K562 (cell line): Measurements from ENCODE around the gene CCT7. TPM values are rescaled to one million over a fixed set of nuclear protein-coding genes. Genes with fewer than 3 reads are reported as not detected.

Source experiments
- ATF4 ChIP-seq: fragments of 450-650 bp; formaldehyde crosslinking; IDR thresholded peaks from 2 replicates; pipeline ENCODE4 v1.4.0; 2022; ENCODE audit warnings: mild to moderate bottlenecking, moderate library complexity
- CEBPB ChIP-seq: fragments of 450-650 bp; IDR thresholded peaks from 2 replicates; pipeline ENCODE4 v1.6.1; 2016; ENCODE audit warnings: missing genetic modification characterization, missing compliant biosample characterization
- ESRRB ChIP-seq: fragments of 250-450 bp; sonication (Bioruptor Pico); IDR thresholded peaks from 2 replicates; pipeline ENCODE4 v1.5.0; 2020; ENCODE audit warnings: mild to moderate bottlenecking, moderate library complexity, borderline replicate concordance
- JUND ChIP-seq, 2 experiments: IDR thresholded peaks; 2 replicates in 1 of 2; 3 replicates in 1 of 2; pipeline ENCODE4 v1.6.1; 2011; ENCODE audit warnings: borderline replicate concordance in 2 of 2, low read depth in 2 of 2, low read length in 2 of 2, improper control_type of control experiment in 1 of 2, missing biosample characterization in 1 of 2, missing genetic modification characterization in 1 of 2, missing genetic modification reagents in 1 of 2
- MAFG ChIP-seq: fragments of 450-650 bp; conservative IDR thresholded peaks from 2 replicates; pipeline ENCODE4 v1.6.1; 2016; ENCODE audit warnings: missing genetic modification characterization, missing compliant biosample characterization
- RAD21 ChIP-seq, 2 experiments: fragments of 250-450 bp in 1 of 2; fragments of 450-650 bp in 1 of 2; sonication (Bioruptor Pico) in 1 of 2; formaldehyde crosslinking in 1 of 2; IDR thresholded peaks in 1 of 2; conservative IDR thresholded peaks in 1 of 2; 2 replicates each; pipeline versions ENCODE4 v1.4.0 to v1.8.0; 2020 to 2022; ENCODE audit warnings: mild to moderate bottlenecking in 2 of 2, moderate library complexity in 1 of 2
- SAP30 ChIP-seq: fragments of 200-600 bp; sonication (generic); IDR thresholded peaks from 2 replicates; pipeline ENCODE4 v1.6.1; 2012; ENCODE audit warnings: borderline replicate concordance, low read depth, mild to moderate bottlenecking, moderate library complexity, low read length, control low read depth, inconsistent platforms; ENCODE audit not compliant: insufficient read depth, poor library complexity, severe bottlenecking
- XRCC5 ChIP-seq: fragments of 200-400 bp; formaldehyde crosslinking; IDR thresholded peaks from 2 replicates; pipeline ENCODE4 v1.6.1; 2017; ENCODE audit warnings: low read depth, mild to moderate bottlenecking, low read length
- ZNF347 ChIP-seq: fragments of 450-650 bp; formaldehyde crosslinking; IDR thresholded peaks from 2 replicates; pipeline ENCODE4 v1.4.0; 2020; ENCODE audit warnings: low read depth, mild to moderate bottlenecking, moderate library complexity
- polyA plus RNA-seq, 8 experiments: library from polyadenylated mRNA; depleted of rRNA in 4 of 8; stranded (reverse) in 5 of 8; unstranded in 3 of 8; fragments of >200 nt; fragmentation: Nextera tagmentation in 2 of 8; fragmentation: Illumina TruSeq in 1 of 8; extraction: Ambion mirVana in 2 of 8; extraction: Trizol in 1 of 8; gene quantifications; 2 replicates each; pipeline versions ENCODE4 v1.2.1 to v1.2.3, GENCODE V29; 2011 to 2014; ENCODE audit warnings: inconsistent platforms in 1 of 8, missing spikeins in 1 of 8
- total RNA-seq, 7 experiments: library from RNA; depleted of rRNA in 6 of 7; stranded (reverse); fragments of >200 nt in 6 of 7; fragmentation: Illumina TruSeq in 2 of 7; extraction: Trizol in 2 of 7; gene quantifications; 2 replicates each; pipeline versions ENCODE4 v1.2.1 to v1.2.3, GENCODE V29; 2011 to 2021; ENCODE audit warnings: low replicate concordance in 1 of 7
- TF ChIP-seq, protein P1 (sequence below): fragments of 250-450 bp; sonication (Bioruptor Pico); IDR thresholded peaks from 2 replicates; pipeline ENCODE4 v1.8.0; 2021; ENCODE audit warnings: borderline replicate concordance, mild to moderate bottlenecking, moderate library complexity; ENCODE audit not compliant: poor library complexity, severe bottlenecking
- TF ChIP-seq, protein P2 (sequence below): fragments of 200-600 bp; sonication (generic); IDR thresholded peaks from one replicate; pipeline ENCODE4 v1.6.1; 2012; ENCODE audit warnings: mild to moderate bottlenecking, low read depth, low read length, inconsistent platforms

Gene CCT7
- total and polyA plus RNA-seq, 9 of the 15 experiments (the other 6 are each of a cell fraction or from before 2014, with no cell fraction given) = 326 to 856 (median 638) TPM

DNA sequence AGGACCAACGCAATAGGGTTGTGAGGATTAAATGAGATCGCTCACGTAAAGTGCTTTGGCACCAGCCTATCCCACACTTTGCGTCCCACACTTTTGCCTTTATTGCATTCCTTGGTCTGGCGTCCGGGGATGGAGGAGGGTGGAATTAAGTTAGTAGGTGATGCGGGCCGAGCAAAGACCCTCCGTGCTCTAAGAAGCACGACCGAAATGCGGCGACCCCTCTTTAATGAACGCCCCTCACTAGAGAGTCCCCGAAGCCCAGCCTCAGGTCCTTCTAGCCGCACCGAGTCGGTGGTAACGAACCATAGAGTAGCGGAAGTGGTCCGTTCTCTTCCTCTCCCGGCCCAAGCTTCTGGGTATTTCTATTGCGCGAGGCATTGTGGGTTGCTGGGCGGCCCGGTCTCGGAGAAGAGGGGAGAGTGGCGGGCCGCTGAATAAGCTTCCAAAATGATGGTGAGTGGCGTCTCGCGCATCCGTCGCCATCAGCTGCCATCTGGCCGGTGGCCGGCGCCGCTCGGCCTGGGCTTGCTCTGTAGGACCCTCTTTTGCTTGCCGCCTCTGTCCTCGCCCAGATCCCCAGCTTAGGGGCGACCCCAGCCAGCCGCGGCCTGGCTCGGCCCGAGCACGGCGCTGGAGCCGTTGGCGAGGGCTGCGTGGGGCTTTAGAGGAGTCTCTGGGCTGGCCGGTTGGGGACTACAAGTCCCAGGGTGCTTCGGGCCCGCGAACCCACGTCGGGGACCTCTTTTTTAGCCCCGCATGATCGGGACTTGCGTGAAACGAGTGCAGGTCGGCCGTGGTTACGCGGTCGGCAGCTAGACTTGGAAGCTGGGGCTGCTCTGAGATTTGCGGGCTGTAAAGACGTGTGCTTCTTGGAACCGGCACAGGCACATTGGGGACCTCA lies at the start of gene CCT7 (continued):
- no peak for TF ChIP-seq ATF4 (CRISPR knock-in tag)
- TF ChIP-seq MAFG (tag) = no peak
- TF ChIP-seq ZNF347 (CRISPR knock-in tag) = no peak
- TF ChIP-seq RAD21 (CRISPR knock-in tag; conservative IDR thresholded peaks at IDR 0.05 in 1 of 2, IDR thresholded peaks at IDR 0.05 in 1 of 2) = no peak
- TF ChIP-seq CEBPB (tag) = no peak
- TF ChIP-seq JUND (IDR thresholded peaks at IDR 0.05; ENCODE audit: borderline replicate concordance, low read depth, low read length) = peak; percentile 29
- TF ChIP-seq JUND (tag; IDR thresholded peaks at IDR 0.05; ENCODE audit: borderline replicate concordance, low read depth, low read length) = no peak
- TF ChIP-seq, protein P1, sequence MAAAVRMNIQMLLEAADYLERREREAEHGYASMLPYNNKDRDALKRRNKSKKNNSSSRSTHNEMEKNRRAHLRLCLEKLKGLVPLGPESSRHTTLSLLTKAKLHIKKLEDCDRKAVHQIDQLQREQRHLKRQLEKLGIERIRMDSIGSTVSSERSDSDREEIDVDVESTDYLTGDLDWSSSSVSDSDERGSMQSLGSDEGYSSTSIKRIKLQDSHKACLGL = no peak
- peak; percentile 93; the same call in 1 of the 2 replicates for TF ChIP-seq XRCC5
- TF ChIP-seq ESRRB (CRISPR knock-in tag) = no peak
- no peak for TF ChIP-seq SAP30
- TF ChIP-seq, protein P2, sequence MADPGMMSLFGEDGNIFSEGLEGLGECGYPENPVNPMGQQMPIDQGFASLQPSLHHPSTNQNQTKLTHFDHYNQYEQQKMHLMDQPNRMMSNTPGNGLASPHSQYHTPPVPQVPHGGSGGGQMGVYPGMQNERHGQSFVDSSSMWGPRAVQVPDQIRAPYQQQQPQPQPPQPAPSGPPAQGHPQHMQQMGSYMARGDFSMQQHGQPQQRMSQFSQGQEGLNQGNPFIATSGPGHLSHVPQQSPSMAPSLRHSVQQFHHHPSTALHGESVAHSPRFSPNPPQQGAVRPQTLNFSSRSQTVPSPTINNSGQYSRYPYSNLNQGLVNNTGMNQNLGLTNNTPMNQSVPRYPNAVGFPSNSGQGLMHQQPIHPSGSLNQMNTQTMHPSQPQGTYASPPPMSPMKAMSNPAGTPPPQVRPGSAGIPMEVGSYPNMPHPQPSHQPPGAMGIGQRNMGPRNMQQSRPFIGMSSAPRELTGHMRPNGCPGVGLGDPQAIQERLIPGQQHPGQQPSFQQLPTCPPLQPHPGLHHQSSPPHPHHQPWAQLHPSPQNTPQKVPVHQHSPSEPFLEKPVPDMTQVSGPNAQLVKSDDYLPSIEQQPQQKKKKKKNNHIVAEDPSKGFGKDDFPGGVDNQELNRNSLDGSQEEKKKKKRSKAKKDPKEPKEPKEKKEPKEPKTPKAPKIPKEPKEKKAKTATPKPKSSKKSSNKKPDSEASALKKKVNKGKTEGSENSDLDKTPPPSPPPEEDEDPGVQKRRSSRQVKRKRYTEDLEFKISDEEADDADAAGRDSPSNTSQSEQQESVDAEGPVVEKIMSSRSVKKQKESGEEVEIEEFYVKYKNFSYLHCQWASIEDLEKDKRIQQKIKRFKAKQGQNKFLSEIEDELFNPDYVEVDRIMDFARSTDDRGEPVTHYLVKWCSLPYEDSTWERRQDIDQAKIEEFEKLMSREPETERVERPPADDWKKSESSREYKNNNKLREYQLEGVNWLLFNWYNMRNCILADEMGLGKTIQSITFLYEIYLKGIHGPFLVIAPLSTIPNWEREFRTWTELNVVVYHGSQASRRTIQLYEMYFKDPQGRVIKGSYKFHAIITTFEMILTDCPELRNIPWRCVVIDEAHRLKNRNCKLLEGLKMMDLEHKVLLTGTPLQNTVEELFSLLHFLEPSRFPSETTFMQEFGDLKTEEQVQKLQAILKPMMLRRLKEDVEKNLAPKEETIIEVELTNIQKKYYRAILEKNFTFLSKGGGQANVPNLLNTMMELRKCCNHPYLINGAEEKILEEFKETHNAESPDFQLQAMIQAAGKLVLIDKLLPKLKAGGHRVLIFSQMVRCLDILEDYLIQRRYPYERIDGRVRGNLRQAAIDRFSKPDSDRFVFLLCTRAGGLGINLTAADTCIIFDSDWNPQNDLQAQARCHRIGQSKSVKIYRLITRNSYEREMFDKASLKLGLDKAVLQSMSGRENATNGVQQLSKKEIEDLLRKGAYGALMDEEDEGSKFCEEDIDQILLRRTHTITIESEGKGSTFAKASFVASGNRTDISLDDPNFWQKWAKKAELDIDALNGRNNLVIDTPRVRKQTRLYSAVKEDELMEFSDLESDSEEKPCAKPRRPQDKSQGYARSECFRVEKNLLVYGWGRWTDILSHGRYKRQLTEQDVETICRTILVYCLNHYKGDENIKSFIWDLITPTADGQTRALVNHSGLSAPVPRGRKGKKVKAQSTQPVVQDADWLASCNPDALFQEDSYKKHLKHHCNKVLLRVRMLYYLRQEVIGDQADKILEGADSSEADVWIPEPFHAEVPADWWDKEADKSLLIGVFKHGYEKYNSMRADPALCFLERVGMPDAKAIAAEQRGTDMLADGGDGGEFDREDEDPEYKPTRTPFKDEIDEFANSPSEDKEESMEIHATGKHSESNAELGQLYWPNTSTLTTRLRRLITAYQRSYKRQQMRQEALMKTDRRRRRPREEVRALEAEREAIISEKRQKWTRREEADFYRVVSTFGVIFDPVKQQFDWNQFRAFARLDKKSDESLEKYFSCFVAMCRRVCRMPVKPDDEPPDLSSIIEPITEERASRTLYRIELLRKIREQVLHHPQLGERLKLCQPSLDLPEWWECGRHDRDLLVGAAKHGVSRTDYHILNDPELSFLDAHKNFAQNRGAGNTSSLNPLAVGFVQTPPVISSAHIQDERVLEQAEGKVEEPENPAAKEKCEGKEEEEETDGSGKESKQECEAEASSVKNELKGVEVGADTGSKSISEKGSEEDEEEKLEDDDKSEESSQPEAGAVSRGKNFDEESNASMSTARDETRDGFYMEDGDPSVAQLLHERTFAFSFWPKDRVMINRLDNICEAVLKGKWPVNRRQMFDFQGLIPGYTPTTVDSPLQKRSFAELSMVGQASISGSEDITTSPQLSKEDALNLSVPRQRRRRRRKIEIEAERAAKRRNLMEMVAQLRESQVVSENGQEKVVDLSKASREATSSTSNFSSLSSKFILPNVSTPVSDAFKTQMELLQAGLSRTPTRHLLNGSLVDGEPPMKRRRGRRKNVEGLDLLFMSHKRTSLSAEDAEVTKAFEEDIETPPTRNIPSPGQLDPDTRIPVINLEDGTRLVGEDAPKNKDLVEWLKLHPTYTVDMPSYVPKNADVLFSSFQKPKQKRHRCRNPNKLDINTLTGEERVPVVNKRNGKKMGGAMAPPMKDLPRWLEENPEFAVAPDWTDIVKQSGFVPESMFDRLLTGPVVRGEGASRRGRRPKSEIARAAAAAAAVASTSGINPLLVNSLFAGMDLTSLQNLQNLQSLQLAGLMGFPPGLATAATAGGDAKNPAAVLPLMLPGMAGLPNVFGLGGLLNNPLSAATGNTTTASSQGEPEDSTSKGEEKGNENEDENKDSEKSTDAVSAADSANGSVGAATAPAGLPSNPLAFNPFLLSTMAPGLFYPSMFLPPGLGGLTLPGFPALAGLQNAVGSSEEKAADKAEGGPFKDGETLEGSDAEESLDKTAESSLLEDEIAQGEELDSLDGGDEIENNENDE = no peak
